Measurements from ENCODE around the gene NDUFV1. TPM values are rescaled to one million over a fixed set of nuclear protein-coding genes. Genes with fewer than 3 reads are reported as not detected.
"Not testable (repeated sequence)": the region's sequence is repeated elsewhere in the genome, so short reads cannot be mapped to it uniquely, and the experiment has no call there.

Gene NDUFV1
- total and polyA plus RNA-seq, 3 donors from 2014 or later = 187 to 369 (median 312) TPM

GRCh38 chr11:67656278-67656922, 49.7 kb downstream of the NDUFV1 start:
- Histone ChIP-seq H3K36me3 (ENCODE audit: low read depth, missing control alignments) (no peaks in the 10 kb centered on the region), H3K27me3 (no peaks in the 10 kb centered on the region), H3K27ac (no peak overlapping the region), H3K4me3 (no peak overlapping the region), H3K4me1 (no peaks in the 10 kb centered on the region), H3K9me3 (no peaks in the 10 kb centered on the region)
- no peak for DNase-seq
- TF ChIP-seq POLR2A (IDR thresholded peaks at IDR 0.05) (no peak), CTCF (IDR thresholded peaks at IDR 0.05) (no peak)
- WGBS, 2 donors = 90 to 94% methylated on average over 4 of the region's 4 CpGs
- intact Hi-C loops (cut with DNase I; ENCODE audit: low total_unique reads) = no loop called here

DNA sequence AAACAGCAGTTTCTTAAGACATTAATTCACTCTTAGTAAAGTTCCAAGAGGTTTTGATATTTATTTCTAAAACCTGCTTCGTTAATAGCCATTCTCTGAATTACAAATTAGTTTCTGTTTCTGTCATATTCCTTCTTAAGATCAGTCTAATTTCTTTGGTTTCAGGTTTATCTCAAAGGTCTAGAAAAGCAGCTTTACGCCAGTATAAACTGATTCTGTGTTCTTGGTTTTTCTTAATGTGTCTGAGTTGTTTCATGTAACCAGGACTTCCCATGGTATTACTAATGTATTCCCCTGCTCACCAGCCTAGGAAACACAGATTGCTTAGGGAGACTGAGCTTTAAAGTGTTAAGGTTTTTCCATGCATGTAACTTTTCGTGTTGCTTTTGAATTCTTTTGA, 50.6 kb downstream of the NDUFV1 start:
- WGBS, 2 donors = 46 to 52% methylated on average over 3 of the region's 3 CpGs
- no peaks in the 10 kb centered on the region for H3K36me3 ChIP-seq (ENCODE audit: low read depth, missing control alignments)
- intact Hi-C loops (cut with DNase I; ENCODE audit: low total_unique reads) = no loop called here
- no peak for TF ChIP-seq CTCF (IDR thresholded peaks at IDR 0.05)
- no peaks in the 10 kb centered on the region for H3K4me1 ChIP-seq
- no peak overlapping the region for H3K4me3 ChIP-seq
- no peak for DNase-seq
- no peak overlapping the region for H3K27ac ChIP-seq
- no peaks in the 10 kb centered on the region for H3K9me3 ChIP-seq
- no peaks in the 10 kb centered on the region for H3K27me3 ChIP-seq

DNA sequence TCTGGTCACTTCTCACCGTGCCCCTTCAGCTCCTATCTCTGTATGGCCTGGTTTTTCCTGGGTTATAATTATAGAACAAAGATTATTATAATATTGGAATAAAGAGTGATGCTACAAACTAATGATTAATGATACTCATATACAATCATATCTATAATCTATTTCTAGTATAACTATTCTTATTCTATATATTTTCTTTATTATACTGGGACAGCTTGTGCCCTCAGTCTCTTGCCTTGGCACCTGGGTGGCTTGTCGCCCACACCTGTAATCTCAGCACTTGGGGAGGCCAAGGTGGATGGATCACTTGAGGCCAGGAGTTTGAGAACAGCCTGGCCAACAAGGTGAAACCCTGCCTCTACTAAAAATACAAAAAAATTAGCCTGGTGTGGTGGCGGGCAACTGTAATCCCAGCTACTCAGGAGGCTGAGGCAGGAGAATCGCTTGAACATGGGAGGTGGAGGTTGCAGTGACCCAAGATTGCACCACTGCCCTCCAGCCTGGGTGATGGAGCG, 53.0 kb downstream of the NDUFV1 start:
- DNase-seq, H3K4me3 ChIP-seq: not testable (repeated sequence)

DNA sequence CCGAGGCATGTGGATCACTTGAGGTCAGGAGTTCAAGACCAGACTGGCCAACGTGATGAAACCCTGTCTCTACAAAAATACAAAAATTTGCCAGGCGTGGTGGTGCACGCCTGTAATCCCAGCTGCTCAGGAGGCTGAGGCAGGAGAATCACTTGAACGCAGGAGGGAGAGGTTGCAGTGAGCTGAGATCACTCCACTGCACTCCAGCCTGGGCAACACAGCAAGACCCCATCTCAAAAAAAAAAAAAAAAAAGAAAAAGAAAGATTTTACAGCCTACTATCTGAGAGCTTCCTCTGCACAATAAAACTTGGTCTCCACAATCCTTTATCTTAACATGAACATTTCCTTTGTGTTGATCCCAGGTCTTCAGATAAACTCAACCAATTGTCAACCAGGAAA, 54.0 kb downstream of the NDUFV1 start:
- H3K4me3 ChIP-seq; H3K27ac ChIP-seq; H3K36me3 ChIP-seq (ENCODE audit: low read depth, missing control alignments); H3K4me1 ChIP-seq; intact Hi-C loops (cut with DNase I; ENCODE audit: low total_unique reads); DNase-seq; H3K9me3 ChIP-seq; H3K27me3 ChIP-seq: not testable (repeated sequence)
- 75 to 77% methylated on average over 5 of the region's 5 CpGs for WGBS, 2 donors

More for the DNA sequence above, 53.0 kb downstream of the NDUFV1 start:
- H3K4me1 ChIP-seq; H3K27ac ChIP-seq; H3K9me3 ChIP-seq; H3K36me3 ChIP-seq (ENCODE audit: low read depth, missing control alignments); intact Hi-C loops (cut with DNase I; ENCODE audit: low total_unique reads); H3K27me3 ChIP-seq: not testable (repeated sequence)
- 70 to 73% methylated on average over 5 of the region's 5 CpGs for WGBS, 2 donors

Small RNAs within 50 kb of the gene (small RNA-seq; reads per million reads assigned to genes)
- 0 reads per million in 2 donors for gene AP003385.3

Other genes with a start within 250 kb of the NDUFV1 start
- 1 to 10 TPM; 3.7 to 6.8 TPM for gene CLCF1, start 233.3 kb upstream of the NDUFV1 start, total RNA-seq
- 2.7 TPM for gene CLCF1, start 233.3 kb upstream of the NDUFV1 start, polyA plus RNA-seq (ENCODE audit: insufficient read depth, low read depth, low replicate concordance)
- gene RAD9A, start 214.9 kb upstream of the NDUFV1 start, total RNA-seq = 10 to 100 TPM; 35.8 to 46.2 TPM
- gene RAD9A, start 214.9 kb upstream of the NDUFV1 start, polyA plus RNA-seq (ENCODE audit: insufficient read depth, low read depth, low replicate concordance) = 25.7 TPM
- gene PPP1CA, start 205.1 kb upstream of the NDUFV1 start, total RNA-seq = 100 to 1,000 TPM; 100 to 129 TPM
- gene PPP1CA, start 205.1 kb upstream of the NDUFV1 start, polyA plus RNA-seq (ENCODE audit: insufficient read depth, low read depth, low replicate concordance) = 79.7 TPM
- 1 to 10 TPM; 1.8 to 3.8 TPM for gene TBC1D10C, start 202.9 kb upstream of the NDUFV1 start, total RNA-seq
- gene TBC1D10C, start 202.9 kb upstream of the NDUFV1 start, polyA plus RNA-seq (ENCODE audit: insufficient read depth, low read depth, low replicate concordance) = 3.3 TPM
- 1 to 10 TPM in 1 of 2 donors, under 1 TPM in 1; 0.74 to 1.3 TPM for gene CARNS1, start 191.3 kb upstream of the NDUFV1 start, total RNA-seq
- 1.6 TPM for gene CARNS1, start 191.3 kb upstream of the NDUFV1 start, polyA plus RNA-seq (ENCODE audit: insufficient read depth, low read depth, low replicate concordance)
- 10 to 100 TPM; 46.5 to 47.4 TPM for gene RPS6KB2, start 178.4 kb upstream of the NDUFV1 start, total RNA-seq
- 30.1 TPM for gene RPS6KB2, start 178.4 kb upstream of the NDUFV1 start, polyA plus RNA-seq (ENCODE audit: insufficient read depth, low read depth, low replicate concordance)
- gene PTPRCAP, start 169.3 kb upstream of the NDUFV1 start, total RNA-seq = 1 to 10 TPM; 3.1 to 5.2 TPM
- gene PTPRCAP, start 169.3 kb upstream of the NDUFV1 start, polyA plus RNA-seq (ENCODE audit: insufficient read depth, low read depth, low replicate concordance) = 5.6 TPM
- gene CORO1B, start 163.5 kb upstream of the NDUFV1 start, total RNA-seq = 10 to 100 TPM; 34.6 to 48.6 TPM
- gene CORO1B, start 163.5 kb upstream of the NDUFV1 start, polyA plus RNA-seq (ENCODE audit: insufficient read depth, low read depth, low replicate concordance) = 34.3 TPM
- gene GPR152, start 154.2 kb upstream of the NDUFV1 start, total RNA-seq = not detected
- not detected for gene GPR152, start 154.2 kb upstream of the NDUFV1 start, polyA plus RNA-seq (ENCODE audit: insufficient read depth, low read depth, low replicate concordance)
- 1 to 10 TPM in 1 of 2 donors, under 1 TPM in 1; 0.87 to 1.2 TPM for gene CABP4, start 151.6 kb upstream of the NDUFV1 start, total RNA-seq
- gene CABP4, start 151.6 kb upstream of the NDUFV1 start, polyA plus RNA-seq (ENCODE audit: insufficient read depth, low read depth, low replicate concordance) = 0.98 TPM
- gene TMEM134, start 137.7 kb upstream of the NDUFV1 start, total RNA-seq = 100 to 1,000 TPM; 126 to 149 TPM
- 97.5 TPM for gene TMEM134, start 137.7 kb upstream of the NDUFV1 start, polyA plus RNA-seq (ENCODE audit: insufficient read depth, low read depth, low replicate concordance)
- 10 to 100 TPM; 34.6 to 61.7 TPM for gene AIP, start 123.9 kb upstream of the NDUFV1 start, total RNA-seq
- 60.7 TPM for gene AIP, start 123.9 kb upstream of the NDUFV1 start, polyA plus RNA-seq (ENCODE audit: insufficient read depth, low read depth, low replicate concordance)
- 10 to 100 TPM; 15.5 to 23.5 TPM for gene PITPNM1, start 101.6 kb upstream of the NDUFV1 start, total RNA-seq
- 19.6 TPM for gene PITPNM1, start 101.6 kb upstream of the NDUFV1 start, polyA plus RNA-seq (ENCODE audit: insufficient read depth, low read depth, low replicate concordance)
- gene CDK2AP2, start 98.8 kb upstream of the NDUFV1 start, total RNA-seq = 10 to 100 TPM; 26.4 to 38.0 TPM
- 20.9 TPM for gene CDK2AP2, start 98.8 kb upstream of the NDUFV1 start, polyA plus RNA-seq (ENCODE audit: insufficient read depth, low read depth, low replicate concordance)
- gene CABP2, start 83.5 kb upstream of the NDUFV1 start, total RNA-seq = not detected
- not detected for gene CABP2, start 83.5 kb upstream of the NDUFV1 start, polyA plus RNA-seq (ENCODE audit: insufficient read depth, low read depth, low replicate concordance)
- 100 to 1,000 TPM; 117 to 201 TPM for gene GSTP1, start 23.1 kb upstream of the NDUFV1 start, total RNA-seq
- 211 TPM for gene GSTP1, start 23.1 kb upstream of the NDUFV1 start, polyA plus RNA-seq (ENCODE audit: insufficient read depth, low read depth, low replicate concordance)
- 1 to 10 TPM; 6.2 to 7.0 TPM for gene NUDT8, start 23.0 kb downstream of the NDUFV1 start, total RNA-seq
- gene NUDT8, start 23.0 kb downstream of the NDUFV1 start, polyA plus RNA-seq (ENCODE audit: insufficient read depth, low read depth, low replicate concordance) = 4.0 TPM
- gene TBX10, start 32.8 kb downstream of the NDUFV1 start, total RNA-seq = under 1 TPM in 1 of 2 donors, not detected in 1; 0.50 TPM
- not detected for gene TBX10, start 32.8 kb downstream of the NDUFV1 start, polyA plus RNA-seq (ENCODE audit: insufficient read depth, low read depth, low replicate concordance)
- gene ACY3, start 43.8 kb downstream of the NDUFV1 start, total RNA-seq = under 1 TPM in 1 of 2 donors, not detected in 1; 0.50 TPM
- gene ACY3, start 43.8 kb downstream of the NDUFV1 start, polyA plus RNA-seq (ENCODE audit: insufficient read depth, low read depth, low replicate concordance) = 0.66 TPM
- under 1 TPM in 1 of 2 donors, not detected in 1; 0.19 TPM for gene ALDH3B2, start 67.7 kb downstream of the NDUFV1 start, total RNA-seq
- gene ALDH3B2, start 67.7 kb downstream of the NDUFV1 start, polyA plus RNA-seq (ENCODE audit: insufficient read depth, low read depth, low replicate concordance) = not detected

Measured in testis (tissue), 3 donors.